K562 (cell line): ENCODE results near the gene ZDHHC6. TPM values are rescaled to one million over a fixed set of nuclear protein-coding genes. Genes with fewer than 3 reads are reported as not detected.

Experiments used
- ATAC-seq: fragments of 200-7000 bp; cut with Tn5 transposase; 3 replicates; pipeline ENCODE4 v1.9.1; 2020; ENCODE audit warnings: moderate library complexity
- BruUV-seq: library from RNA; stranded (reverse); fragments of 400-500 nt; replicated peaks from 2 replicates; lab custom pipeline; 2021; lab: Mats Ljungman, UMichigan
- CTCF ChIA-PET: fragments of 300-600 bp; formaldehyde crosslinking; extraction: SDS; loops from one replicate; lab custom pipeline; 2021; ENCODE audit warnings: low intra/inter-chr PET ratio; lab: Yijun Ruan, JAX
- POLR2A ChIA-PET: fragments of 300-600, 350-650 bp; sonication (Branson Sonifier 250); formaldehyde crosslinking; extraction: SDS; loops from one replicate; lab custom pipeline; 2021; ENCODE audit warnings: antibody characterized with exemption, inconsistent platforms; lab: Yijun Ruan, JAX
- DNase-seq, 4 experiments: peaks; one replicate each; pipeline versions ENCODE4 v3.0.0 to v3.0.0-alpha.2; 2011 to 2018; ENCODE audit warnings: low spot score in 3 of 4, mixed read lengths in 3 of 4; ENCODE audit errors: extremely low read depth in 1 of 4
- FAIRE-seq: peaks from 2 replicates; lab custom pipeline; 2011; peaks lifted over from hg19 to GRCh38; lab: Jason Lieb, UNC
- H2AFZ ChIP-seq: 2 replicates; pipeline ENCODE4 v1.6.0; 2011; ENCODE audit warnings: low read depth, low read length, control low read depth, inconsistent platforms
- H3K27ac ChIP-seq: fragments of 200-600 bp; 3 replicates; pipeline ENCODE4 v1.8.0; 2011; ENCODE audit warnings: low read depth, mild to moderate bottlenecking, control low read depth, inconsistent platforms, low read length, moderate library complexity, mixed read lengths; ENCODE audit errors: extremely low read depth
- H3K27me3 ChIP-seq, 2 experiments: fragments of 300-600 bp in 1 of 2; 2 replicates in 1 of 2; 3 replicates in 1 of 2; pipeline versions ENCODE4 v1.6.0 to v1.8.0; 2011; ENCODE audit warnings: inconsistent platforms in 2 of 2, low read length in 2 of 2, mild to moderate bottlenecking in 1 of 2, mixed read lengths in 1 of 2, moderate library complexity in 1 of 2; ENCODE audit not compliant: control insufficient read depth in 2 of 2, insufficient read depth in 2 of 2
- H3K36me3 ChIP-seq: fragments of 300-600 bp; 3 replicates; pipeline ENCODE4 v1.8.0; 2011; ENCODE audit warnings: mild to moderate bottlenecking, low read length, inconsistent platforms; ENCODE audit not compliant: control insufficient read depth, insufficient read depth
- H3K4me1 ChIP-seq, 2 experiments: fragments of 200-600 bp in 1 of 2; replicated peaks in 1 of 2; 2 replicates in 1 of 2; 3 replicates in 1 of 2; pipeline versions ENCODE4 v1.5.1 to v1.8.0; 2011; ENCODE audit warnings: inconsistent platforms in 2 of 2, low read length in 2 of 2, mild to moderate bottlenecking in 1 of 2, mixed read lengths in 1 of 2, moderate library complexity in 1 of 2; ENCODE audit not compliant: control insufficient read depth in 2 of 2, insufficient read depth in 2 of 2
- H3K4me2 ChIP-seq: 2 replicates; pipeline ENCODE4 v1.6.1; 2011; ENCODE audit warnings: low read length, control low read depth, inconsistent platforms, mixed read lengths; ENCODE audit not compliant: insufficient read depth
- H3K4me3 ChIP-seq: fragments of 200-600 bp; sonication (generic), shearing (Covaris generic); 2 replicates; pipeline ENCODE4 v1.5.1; 2016; ENCODE audit warnings: control low read depth, inconsistent platforms
- H3K79me2 ChIP-seq: fragments of 200-600 bp; 3 replicates; pipeline ENCODE4 v1.8.0; 2011; ENCODE audit warnings: low read length, inconsistent platforms; ENCODE audit not compliant: control insufficient read depth, insufficient read depth
- H3K9ac ChIP-seq, 2 experiments: 2 replicates each; pipeline versions ENCODE4 v1.6.0 to v1.6.1; 2011; ENCODE audit warnings: low read depth in 2 of 2, low read length in 2 of 2, control low read depth in 1 of 2, inconsistent platforms in 1 of 2, mild to moderate bottlenecking in 1 of 2, mixed read lengths in 1 of 2; ENCODE audit not compliant: insufficient read depth in 1 of 2
- H3K9me1 ChIP-seq: one replicate; pipeline ENCODE4 v1.6.0; 2011; ENCODE audit warnings: inconsistent platforms, mild to moderate bottlenecking, low read length, moderate library complexity; ENCODE audit not compliant: control insufficient read depth, insufficient read depth
- H3K9me3 ChIP-seq: replicated peaks from 2 replicates; pipeline ENCODE4 v1.5.1; 2011; ENCODE audit warnings: low read depth, low read length, inconsistent platforms; ENCODE audit not compliant: control insufficient read depth, insufficient read depth
- H4K20me1 ChIP-seq: replicated peaks from 2 replicates; pipeline ENCODE4 v1.6.1; 2011; ENCODE audit warnings: low read length, inconsistent platforms, mixed read lengths; ENCODE audit not compliant: control insufficient read depth, insufficient read depth
- CBFA2T3 ChIP-seq: fragments of 450-650 bp; IDR thresholded peaks from 2 replicates; pipeline ENCODE4 v1.6.1; 2017
- CHCHD3 ChIP-seq: fragments of 250-450 bp; sonication (Bioruptor Pico); IDR thresholded peaks from 2 replicates; pipeline ENCODE4 v2.1.2; 2022; ENCODE audit warnings: mild to moderate bottlenecking
- DNMT1 ChIP-seq: fragments of 450-650 bp; IDR thresholded peaks from 2 replicates; pipeline ENCODE4 v1.6.1; 2016; ENCODE audit warnings: antibody characterized with exemption, mild to moderate bottlenecking
- MNT ChIP-seq, 2 experiments: fragments of 450-650 bp; conservative IDR thresholded peaks; 2 replicates each; pipeline ENCODE4 v1.6.1; 2017; ENCODE audit warnings: mild to moderate bottlenecking in 2 of 2, moderate library complexity in 2 of 2
- NCOR1 ChIP-seq: fragments of 450-650 bp; IDR thresholded peaks from 2 replicates; pipeline ENCODE4 v1.6.1; 2016; ENCODE audit warnings: mild to moderate bottlenecking, moderate library complexity
- PRMT5 ChIP-seq: sonication (generic); formaldehyde crosslinking; IDR thresholded peaks from 2 replicates; pipeline ENCODE4 v1.5.0; 2020; ENCODE audit warnings: missing genetic modification reagents
- SRSF9 ChIP-seq: fragments of 200-400 bp; formaldehyde crosslinking; IDR thresholded peaks from 2 replicates; pipeline ENCODE4 v1.6.1; 2017; ENCODE audit warnings: low read depth, low read length, borderline replicate concordance
- ZBED1 ChIP-seq: IDR thresholded peaks from 2 replicates; pipeline ENCODE4 v1.6.1; 2014
- ZNF197 ChIP-seq: fragments of 200-800 bp; sonication (Bioruptor generic); IDR thresholded peaks from 2 replicates; pipeline ENCODE4 v1.6.1; 2016; ENCODE audit warnings: low read depth, missing genetic modification characterization, missing compliant biosample characterization
- ZNF431 ChIP-seq: sonication (generic); formaldehyde crosslinking; IDR thresholded peaks from 2 replicates; pipeline ENCODE4 v1.8.0; 2022; ENCODE audit warnings: mild to moderate bottlenecking, missing genetic modification reagents
- whole genome bisulfite sequencing: fragments of 100-300 bp; shearing (Covaris generic); methylation state at CpG from one replicate; pipeline ENCODE4 v1.1.6; 2016; ENCODE audit warnings: low coverage, mixed read lengths; ENCODE audit not compliant: insufficient coverage; ENCODE audit errors: missing lambda C conversion rate; 5-methylcytosine and 5-hydroxymethylcytosine counted together
- in situ Hi-C: fragments of 300-500 bp; cut with MboI; formaldehyde crosslinking; loops from 4 replicates; pipeline ENCODE4 v1.15.0; 2018; ENCODE audit warnings: inconsistent platforms, mixed read lengths
- intact Hi-C: fragments of 100-400 bp; cut with micrococcal nuclease; formaldehyde crosslinking; loops from 2 replicates; pipeline ENCODE4 v1.14.2; 2022
- polyA plus RNA-seq, 8 experiments: library from polyadenylated mRNA; depleted of rRNA in 4 of 8; stranded (reverse) in 5 of 8; unstranded in 3 of 8; fragments of >200 nt; fragmentation: Nextera tagmentation in 2 of 8; fragmentation: Illumina TruSeq in 1 of 8; extraction: Ambion mirVana in 2 of 8; extraction: Trizol in 1 of 8; gene quantifications; 2 replicates each; pipeline versions ENCODE4 v1.2.1 to v1.2.3, GENCODE V29; 2011 to 2014; ENCODE audit warnings: inconsistent platforms in 1 of 8, missing spikeins in 1 of 8
- total RNA-seq, 7 experiments: library from RNA; depleted of rRNA in 6 of 7; stranded (reverse); fragments of >200 nt in 6 of 7; fragmentation: Illumina TruSeq in 2 of 7; extraction: Trizol in 2 of 7; gene quantifications; 2 replicates each; pipeline versions ENCODE4 v1.2.1 to v1.2.3, GENCODE V29; 2011 to 2021; ENCODE audit warnings: low replicate concordance in 1 of 7
- TF ChIP-seq, protein P1 (sequence below): fragments of 250-450 bp; sonication (Bioruptor Pico); IDR thresholded peaks from 2 replicates; pipeline ENCODE4 v1.5.0; 2021; ENCODE audit warnings: mild to moderate bottlenecking, moderate library complexity

The ZDHHC6 gene
- total and polyA plus RNA-seq, 9 of the 15 experiments (the other 6 are each of a cell fraction or from before 2014, with no cell fraction given) = 13.6 to 30.5 (median 21.5) TPM

GRCh38 chr10:112412696-112413095 is 34.0 kb downstream of the ZDHHC6 start:
- H3K9me3 ChIP-seq = no peaks in the 10 kb centered on the region
- H3K4me1 ChIP-seq = peaks cover 0 to 5% of the 10 kb centered on the region in 2 experiments; a peak in 3 of 5 replicates
- H3K9ac ChIP-seq = no peak overlapping the region
- intact Hi-C loops (no loop called here), in situ Hi-C loops (no loop called here)
- no peak overlapping the region for H3K4me3 ChIP-seq
- H3K27ac ChIP-seq = no peak overlapping the region
- no peaks in the 10 kb centered on the region for H3K79me2 ChIP-seq
- TF ChIP-seq ZNF431 = no peak
- no peak for TF ChIP-seq CHCHD3 (CRISPR knock-in tag)
- TF ChIP-seq ZNF197 = no peak
- peak; percentile 46 for TF ChIP-seq CBFA2T3
- no peak for TF ChIP-seq SRSF9
- no peak for TF ChIP-seq MNT (conservative IDR thresholded peaks at IDR 0.05)
- no peak for TF ChIP-seq PRMT5
- TF ChIP-seq, protein P1, sequence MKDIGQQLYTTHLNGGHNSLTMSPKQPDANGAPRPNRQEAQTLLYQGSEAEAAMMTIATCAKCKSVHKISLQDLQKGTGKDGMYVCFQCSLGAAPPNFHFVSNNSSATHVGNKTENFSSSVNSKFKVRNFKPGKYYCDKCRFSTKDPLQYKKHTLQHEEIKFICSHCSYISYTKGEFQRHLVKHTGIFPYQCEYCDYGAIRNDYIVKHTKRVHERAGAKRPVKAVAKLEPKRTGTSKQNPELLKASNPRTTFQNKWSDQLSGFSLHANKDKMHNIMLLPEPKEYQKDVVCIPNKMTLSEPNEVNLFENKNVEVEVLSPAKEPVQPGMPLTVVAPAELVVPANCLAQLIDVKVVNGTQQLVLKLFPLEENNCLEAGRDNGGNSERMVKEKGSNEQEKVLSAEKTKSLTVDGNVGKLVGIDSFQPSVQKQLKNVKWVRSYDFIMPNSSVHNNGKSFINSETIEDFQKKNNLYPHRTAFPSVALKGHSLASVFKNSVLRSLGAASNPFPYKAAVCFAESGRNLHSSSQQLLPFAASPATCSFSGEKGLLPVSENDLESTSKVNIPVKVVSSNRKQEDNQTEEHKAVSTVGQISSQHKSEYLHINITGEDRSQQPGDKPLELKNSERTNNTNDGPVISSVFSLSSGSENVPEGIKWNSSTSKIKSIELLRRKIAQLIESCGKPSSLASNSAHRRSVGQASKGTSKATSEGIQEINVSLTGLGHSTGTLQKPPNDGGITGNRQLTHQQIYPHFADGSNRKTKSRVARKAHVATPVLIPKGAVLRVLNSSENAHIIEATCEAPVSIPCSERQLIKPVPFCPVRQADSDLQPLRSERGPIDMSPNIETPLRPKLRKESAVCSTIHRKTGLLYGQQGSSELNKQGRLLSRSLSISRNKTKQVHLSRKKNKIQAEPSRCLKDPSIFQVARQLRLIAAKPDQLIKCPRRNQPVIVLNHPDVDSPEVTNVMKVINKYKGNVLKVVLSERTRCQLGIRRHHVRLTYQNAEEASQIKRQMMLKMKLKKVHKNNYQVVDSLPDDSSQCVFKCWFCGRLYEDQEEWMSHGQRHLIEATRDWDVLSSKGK (CRISPR knock-in tag) = no peak
- TF ChIP-seq ZBED1 = no peak
- TF ChIP-seq NCOR1 = peak; percentile 15; the same call in 1 of the 2 replicates
- no peak for TF ChIP-seq DNMT1
- H4K20me1 ChIP-seq = no peaks in the 10 kb centered on the region
- no peak for FAIRE-seq
- ChIA-PET CTCF (no interaction called here), POLR2A (interaction anchor here (0.6 kb wide), 2 partner anchors 284 to 1088 kb away, joined by 3 read pairs; no protein-coding TSS in a partner anchor)
- H3K9me1 ChIP-seq = no peaks in the 10 kb centered on the region
- WGBS = 4% methylated on average over 2 of the region's 2 CpGs
- BruUV-seq = no TSS peak
- no peaks in the 10 kb centered on the region for H3K36me3 ChIP-seq
- peak; percentile 34; the same call in 1 of the 3 replicates for ATAC-seq
- DNase-seq = peak in 2 of 4 experiments; percentile 11 to 14
- H3K27me3 ChIP-seq = no peaks in the 10 kb centered on the region; a peak in 1 of 5 replicates
- H3K4me2 ChIP-seq = no peak overlapping the region
- no peak overlapping the region for H2AFZ ChIP-seq
